ENCODE results near the gene GPR142. TPM values are rescaled to one million over a fixed set of nuclear protein-coding genes. Genes with fewer than 3 reads are reported as not detected.

Gene GPR142
- total and polyA plus RNA-seq, 2 of the 13 experiments (the other 11 are each of a cell fraction or from before 2014, with no cell fraction given): not detected

DNA sequence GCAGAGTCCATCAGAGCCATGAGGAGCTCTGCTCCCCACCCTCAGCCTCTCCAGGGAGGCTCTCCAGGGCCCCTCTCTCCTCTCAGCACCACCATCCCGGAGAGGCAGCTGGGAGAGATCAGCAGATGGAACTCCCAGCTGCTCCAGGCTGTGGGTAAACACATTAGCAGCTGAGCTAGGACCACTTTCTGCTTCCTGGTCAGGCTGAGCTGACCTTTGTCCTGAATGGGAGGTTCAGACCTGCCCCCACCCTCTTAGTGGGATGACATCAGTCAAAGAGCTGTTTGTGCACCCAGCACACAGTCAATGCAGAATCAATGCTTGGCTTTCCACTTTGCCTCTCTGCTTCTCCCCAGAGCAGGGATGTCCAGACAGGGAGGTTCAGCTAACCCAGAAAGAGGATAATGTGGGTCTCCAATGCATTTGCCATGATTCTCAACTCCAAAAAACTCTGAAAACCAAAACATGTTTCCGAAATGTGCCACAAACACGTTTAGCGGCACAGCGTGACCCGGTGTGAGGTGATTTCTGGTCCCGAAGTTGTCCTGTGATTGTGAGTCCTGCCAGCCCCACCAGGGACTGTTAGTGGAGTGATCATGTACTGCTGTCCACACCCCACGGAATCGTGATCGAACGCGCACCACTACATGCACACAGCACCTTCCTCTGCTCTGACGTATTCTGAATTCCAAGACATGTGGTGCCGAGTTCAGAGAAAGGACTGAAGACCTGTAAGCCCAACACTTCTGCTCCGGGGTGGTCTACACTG, 6.7 kb downstream of the GPR142 start (continued):
- TF ChIP-seq, protein P1, sequence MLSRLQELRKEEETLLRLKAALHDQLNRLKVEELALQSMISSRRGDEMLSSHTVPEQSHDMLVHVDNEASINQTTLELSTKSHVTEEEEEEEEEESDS (CRISPR knock-in tag; IDR thresholded peaks at IDR 0.05; ENCODE audit: borderline replicate concordance): no peak
- TF ChIP-seq PCBP1 (IDR thresholded peaks at IDR 0.05; ENCODE audit: borderline replicate concordance, low read depth, low read length) (no peak), ZBTB1 (CRISPR knock-in tag; IDR thresholded peaks at IDR 0.05; ENCODE audit: borderline replicate concordance) (no peak), KLF15 (CRISPR knock-in tag; IDR thresholded peaks at IDR 0.05; ENCODE audit: borderline replicate concordance) (no peak), NFYB (CRISPR knock-in tag; IDR thresholded peaks at IDR 0.05) (no peak), ZNF672 (CRISPR knock-in tag; IDR thresholded peaks at IDR 0.05) (no peak), CCAR2 (optimal IDR thresholded peaks at IDR 0.05; ENCODE audit: low read depth, low read length) (no peak), TBX2 (CRISPR knock-in tag; IDR thresholded peaks at IDR 0.05; ENCODE audit: borderline replicate concordance) (peak; percentile 37; the same call in 1 of the 2 replicates), PAWR (CRISPR knock-in tag; IDR thresholded peaks at IDR 0.05; ENCODE audit: borderline replicate concordance) (no peak), SIX4 (CRISPR knock-in tag; IDR thresholded peaks at IDR 0.05) (peak; percentile 9; the same call in 1 of the 2 replicates), IRX3 (CRISPR knock-in tag; IDR thresholded peaks at IDR 0.05; ENCODE audit: borderline replicate concordance, low read depth) (no peak), MXI1 (IDR thresholded peaks at IDR 0.05; ENCODE audit: borderline replicate concordance, low read depth, low read length) (peak; percentile 84; the same call in 1 of the 3 replicates), IKZF1 (IDR thresholded peaks at IDR 0.05) (no peak), SETDB1 (CRISPR knock-in tag; IDR thresholded peaks at IDR 0.05; ENCODE audit: borderline replicate concordance) (no peak), SP2 (CRISPR knock-in tag; IDR thresholded peaks at IDR 0.05) (no peak), GATAD2A (CRISPR knock-in tag; IDR thresholded peaks at IDR 0.05) (peak; percentile 94), ELF1 (CRISPR knock-in tag; IDR thresholded peaks at IDR 0.05) (peak; percentile 93), ZNF564 (CRISPR knock-in tag; IDR thresholded peaks at IDR 0.05) (no peak)
- TF ChIP-seq, protein P2, sequence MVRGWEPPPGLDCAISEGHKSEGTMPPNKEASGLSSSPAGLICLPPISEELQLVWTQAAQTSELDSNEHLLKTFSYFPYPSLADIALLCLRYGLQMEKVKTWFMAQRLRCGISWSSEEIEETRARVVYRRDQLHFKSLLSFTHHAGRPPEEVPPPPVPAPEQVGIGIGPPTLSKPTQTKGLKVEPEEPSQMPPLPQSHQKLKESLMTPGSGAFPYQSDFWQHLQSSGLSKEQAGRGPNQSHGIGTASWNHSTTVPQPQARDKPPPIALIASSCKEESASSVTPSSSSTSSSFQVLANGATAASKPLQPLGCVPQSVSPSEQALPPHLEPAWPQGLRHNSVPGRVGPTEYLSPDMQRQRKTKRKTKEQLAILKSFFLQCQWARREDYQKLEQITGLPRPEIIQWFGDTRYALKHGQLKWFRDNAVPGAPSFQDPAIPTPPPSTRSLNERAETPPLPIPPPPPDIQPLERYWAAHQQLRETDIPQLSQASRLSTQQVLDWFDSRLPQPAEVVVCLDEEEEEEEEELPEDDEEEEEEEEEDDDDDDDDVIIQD (CRISPR knock-in tag; IDR thresholded peaks at IDR 0.05; ENCODE audit: low read depth): peak; percentile 74; the same call in 1 of the 2 replicates
- TF ChIP-seq, protein P3, sequence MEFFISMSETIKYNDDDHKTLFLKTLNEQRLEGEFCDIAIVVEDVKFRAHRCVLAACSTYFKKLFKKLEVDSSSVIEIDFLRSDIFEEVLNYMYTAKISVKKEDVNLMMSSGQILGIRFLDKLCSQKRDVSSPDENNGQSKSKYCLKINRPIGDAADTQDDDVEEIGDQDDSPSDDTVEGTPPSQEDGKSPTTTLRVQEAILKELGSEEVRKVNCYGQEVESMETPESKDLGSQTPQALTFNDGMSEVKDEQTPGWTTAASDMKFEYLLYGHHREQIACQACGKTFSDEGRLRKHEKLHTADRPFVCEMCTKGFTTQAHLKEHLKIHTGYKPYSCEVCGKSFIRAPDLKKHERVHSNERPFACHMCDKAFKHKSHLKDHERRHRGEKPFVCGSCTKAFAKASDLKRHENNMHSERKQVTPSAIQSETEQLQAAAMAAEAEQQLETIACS (CRISPR knock-in tag; IDR thresholded peaks at IDR 0.05): no peak
- TF ChIP-seq, protein P4, sequence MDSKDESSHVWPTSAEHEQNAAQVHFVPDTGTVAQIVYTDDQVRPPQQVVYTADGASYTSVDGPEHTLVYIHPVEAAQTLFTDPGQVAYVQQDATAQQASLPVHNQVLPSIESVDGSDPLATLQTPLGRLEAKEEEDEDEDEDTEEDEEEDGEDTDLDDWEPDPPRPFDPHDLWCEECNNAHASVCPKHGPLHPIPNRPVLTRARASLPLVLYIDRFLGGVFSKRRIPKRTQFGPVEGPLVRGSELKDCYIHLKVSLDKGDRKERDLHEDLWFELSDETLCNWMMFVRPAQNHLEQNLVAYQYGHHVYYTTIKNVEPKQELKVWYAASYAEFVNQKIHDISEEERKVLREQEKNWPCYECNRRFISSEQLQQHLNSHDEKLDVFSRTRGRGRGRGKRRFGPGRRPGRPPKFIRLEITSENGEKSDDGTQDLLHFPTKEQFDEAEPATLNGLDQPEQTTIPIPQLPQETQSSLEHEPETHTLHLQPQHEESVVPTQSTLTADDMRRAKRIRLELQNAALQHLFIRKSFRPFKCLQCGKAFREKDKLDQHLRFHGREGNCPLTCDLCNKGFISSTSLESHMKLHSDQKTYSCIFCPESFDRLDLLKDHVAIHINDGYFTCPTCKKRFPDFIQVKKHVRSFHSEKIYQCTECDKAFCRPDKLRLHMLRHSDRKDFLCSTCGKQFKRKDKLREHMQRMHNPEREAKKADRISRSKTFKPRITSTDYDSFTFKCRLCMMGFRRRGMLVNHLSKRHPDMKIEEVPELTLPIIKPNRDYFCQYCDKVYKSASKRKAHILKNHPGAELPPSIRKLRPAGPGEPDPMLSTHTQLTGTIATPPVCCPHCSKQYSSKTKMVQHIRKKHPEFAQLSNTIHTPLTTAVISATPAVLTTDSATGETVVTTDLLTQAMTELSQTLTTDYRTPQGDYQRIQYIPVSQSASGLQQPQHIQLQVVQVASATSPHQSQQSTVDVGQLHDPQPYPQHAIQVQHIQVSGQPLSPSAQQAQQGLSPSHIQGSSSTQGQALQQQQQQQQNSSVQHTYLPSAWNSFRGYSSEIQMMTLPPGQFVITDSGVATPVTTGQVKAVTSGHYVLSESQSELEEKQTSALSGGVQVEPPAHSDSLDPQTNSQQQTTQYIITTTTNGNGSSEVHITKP (CRISPR knock-in tag; IDR thresholded peaks at IDR 0.05; ENCODE audit: low read depth): peak; percentile 73; the same call in 1 of the 2 replicates
- TF ChIP-seq, protein P5, sequence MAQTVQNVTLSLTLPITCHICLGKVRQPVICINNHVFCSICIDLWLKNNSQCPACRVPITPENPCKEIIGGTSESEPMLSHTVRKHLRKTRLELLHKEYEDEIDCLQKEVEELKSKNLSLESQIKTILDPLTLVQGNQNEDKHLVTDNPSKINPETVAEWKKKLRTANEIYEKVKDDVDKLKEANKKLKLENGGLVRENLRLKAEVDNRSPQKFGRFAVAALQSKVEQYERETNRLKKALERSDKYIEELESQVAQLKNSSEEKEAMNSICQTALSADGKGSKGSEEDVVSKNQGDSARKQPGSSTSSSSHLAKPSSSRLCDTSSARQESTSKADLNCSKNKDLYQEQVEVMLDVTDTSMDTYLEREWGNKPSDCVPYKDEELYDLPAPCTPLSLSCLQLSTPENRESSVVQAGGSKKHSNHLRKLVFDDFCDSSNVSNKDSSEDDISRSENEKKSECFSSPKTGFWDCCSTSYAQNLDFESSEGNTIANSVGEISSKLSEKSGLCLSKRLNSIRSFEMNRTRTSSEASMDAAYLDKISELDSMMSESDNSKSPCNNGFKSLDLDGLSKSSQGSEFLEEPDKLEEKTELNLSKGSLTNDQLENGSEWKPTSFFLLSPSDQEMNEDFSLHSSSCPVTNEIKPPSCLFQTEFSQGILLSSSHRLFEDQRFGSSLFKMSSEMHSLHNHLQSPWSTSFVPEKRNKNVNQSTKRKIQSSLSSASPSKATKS (CRISPR knock-in tag; IDR thresholded peaks at IDR 0.05): no peak

All from HepG2 (cell line).